NK-92 (cell line): ENCODE data around the gene ERBIN.
"Not testable (repeated sequence)": the region's sequence is repeated elsewhere in the genome, so short reads cannot be mapped to it uniquely, and the experiment has no call there.

Experiments used
- DNase-seq: peaks from one replicate; lab custom pipeline; 2025; ENCODE audit not compliant: unreplicated experiment; lab: John Stamatoyannopoulos, UW

Gene ERBIN, protein sequence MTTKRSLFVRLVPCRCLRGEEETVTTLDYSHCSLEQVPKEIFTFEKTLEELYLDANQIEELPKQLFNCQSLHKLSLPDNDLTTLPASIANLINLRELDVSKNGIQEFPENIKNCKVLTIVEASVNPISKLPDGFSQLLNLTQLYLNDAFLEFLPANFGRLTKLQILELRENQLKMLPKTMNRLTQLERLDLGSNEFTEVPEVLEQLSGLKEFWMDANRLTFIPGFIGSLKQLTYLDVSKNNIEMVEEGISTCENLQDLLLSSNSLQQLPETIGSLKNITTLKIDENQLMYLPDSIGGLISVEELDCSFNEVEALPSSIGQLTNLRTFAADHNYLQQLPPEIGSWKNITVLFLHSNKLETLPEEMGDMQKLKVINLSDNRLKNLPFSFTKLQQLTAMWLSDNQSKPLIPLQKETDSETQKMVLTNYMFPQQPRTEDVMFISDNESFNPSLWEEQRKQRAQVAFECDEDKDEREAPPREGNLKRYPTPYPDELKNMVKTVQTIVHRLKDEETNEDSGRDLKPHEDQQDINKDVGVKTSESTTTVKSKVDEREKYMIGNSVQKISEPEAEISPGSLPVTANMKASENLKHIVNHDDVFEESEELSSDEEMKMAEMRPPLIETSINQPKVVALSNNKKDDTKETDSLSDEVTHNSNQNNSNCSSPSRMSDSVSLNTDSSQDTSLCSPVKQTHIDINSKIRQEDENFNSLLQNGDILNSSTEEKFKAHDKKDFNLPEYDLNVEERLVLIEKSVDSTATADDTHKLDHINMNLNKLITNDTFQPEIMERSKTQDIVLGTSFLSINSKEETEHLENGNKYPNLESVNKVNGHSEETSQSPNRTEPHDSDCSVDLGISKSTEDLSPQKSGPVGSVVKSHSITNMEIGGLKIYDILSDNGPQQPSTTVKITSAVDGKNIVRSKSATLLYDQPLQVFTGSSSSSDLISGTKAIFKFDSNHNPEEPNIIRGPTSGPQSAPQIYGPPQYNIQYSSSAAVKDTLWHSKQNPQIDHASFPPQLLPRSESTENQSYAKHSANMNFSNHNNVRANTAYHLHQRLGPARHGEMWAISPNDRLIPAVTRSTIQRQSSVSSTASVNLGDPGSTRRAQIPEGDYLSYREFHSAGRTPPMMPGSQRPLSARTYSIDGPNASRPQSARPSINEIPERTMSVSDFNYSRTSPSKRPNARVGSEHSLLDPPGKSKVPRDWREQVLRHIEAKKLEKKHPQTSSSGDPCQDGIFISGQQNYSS (N-terminal part only)

DNA sequence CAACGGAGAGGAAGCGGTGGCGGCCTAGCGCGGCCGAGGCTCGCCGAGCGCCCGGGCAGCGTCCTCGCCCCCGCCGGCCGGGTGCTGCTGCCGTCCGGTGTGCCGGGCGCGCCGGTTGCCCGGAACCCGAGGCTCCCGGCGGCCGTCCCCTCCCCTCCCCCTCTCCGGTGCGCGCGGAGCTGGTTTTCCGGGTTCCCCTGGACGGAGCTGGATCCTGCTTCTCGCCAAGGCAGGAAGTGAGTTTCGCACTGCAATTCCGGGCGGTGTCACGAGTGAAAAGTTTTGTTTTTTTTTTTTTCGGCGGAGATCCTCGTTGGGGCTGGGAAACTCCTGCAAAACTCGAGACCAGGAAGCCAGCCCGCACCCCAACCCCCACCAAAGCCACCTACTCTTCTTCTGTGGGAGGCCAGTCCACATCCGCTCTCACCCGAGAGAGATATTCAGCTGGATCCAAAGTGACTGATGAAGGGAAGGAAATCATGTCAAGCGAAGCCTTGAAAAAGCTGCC is at the start of gene ERBIN:
Gene ERBIN (plus strand): TSS at position 300 of the 508 bp plus-strand sequence. CDS start 66,144 bp downstream, outside the sequence.
- no peak for DNase-seq

DNA sequence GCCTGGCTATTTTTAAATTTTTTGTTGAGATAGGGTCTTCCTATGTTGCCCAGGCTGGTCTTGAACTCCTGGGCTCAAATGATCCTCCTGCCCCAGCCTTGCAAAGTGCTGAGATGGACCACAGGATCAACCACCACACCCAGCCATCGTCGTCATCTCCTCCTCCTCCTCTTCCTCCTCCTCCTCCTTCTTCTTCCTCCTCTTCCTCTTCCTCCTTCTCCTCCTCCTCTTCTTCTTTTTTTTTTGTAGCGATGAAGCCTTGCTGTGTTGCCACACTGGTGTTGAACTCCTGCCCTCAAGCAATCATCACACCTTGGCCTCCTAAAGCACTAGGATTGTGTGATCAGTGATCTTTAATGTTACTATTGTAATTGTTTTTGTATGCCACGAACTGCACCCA is 49.4 kb upstream of the ERBIN start:
- no peak for DNase-seq

DNA sequence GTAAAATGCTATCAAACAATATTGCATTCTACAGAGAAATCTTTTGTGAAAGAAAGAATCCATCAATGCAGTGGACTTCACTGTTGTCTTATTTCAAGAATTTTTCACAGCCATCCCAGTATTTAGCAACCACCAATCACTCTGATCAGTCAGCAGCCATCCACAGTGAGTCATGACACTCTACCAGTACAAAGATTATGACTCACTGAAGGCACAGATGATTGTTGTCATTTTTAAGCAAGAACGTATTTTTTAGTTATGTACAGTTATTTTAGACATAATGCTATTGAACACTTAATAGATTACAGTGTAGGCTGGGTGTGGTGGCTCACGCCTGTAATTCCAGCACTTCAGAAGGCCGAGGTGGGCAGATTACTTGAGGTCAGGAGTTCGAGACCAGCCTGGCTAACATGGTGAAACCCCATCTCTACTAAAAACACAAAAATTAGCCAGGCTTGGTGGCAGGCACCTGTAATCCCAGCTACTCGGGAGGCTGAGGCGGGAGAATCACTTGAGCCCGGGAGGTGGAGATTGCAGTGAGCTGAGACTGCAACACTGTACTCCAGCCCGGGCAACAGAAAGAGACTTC is 46.6 kb upstream of the ERBIN start:
- not testable (repeated sequence) for DNase-seq

DNA sequence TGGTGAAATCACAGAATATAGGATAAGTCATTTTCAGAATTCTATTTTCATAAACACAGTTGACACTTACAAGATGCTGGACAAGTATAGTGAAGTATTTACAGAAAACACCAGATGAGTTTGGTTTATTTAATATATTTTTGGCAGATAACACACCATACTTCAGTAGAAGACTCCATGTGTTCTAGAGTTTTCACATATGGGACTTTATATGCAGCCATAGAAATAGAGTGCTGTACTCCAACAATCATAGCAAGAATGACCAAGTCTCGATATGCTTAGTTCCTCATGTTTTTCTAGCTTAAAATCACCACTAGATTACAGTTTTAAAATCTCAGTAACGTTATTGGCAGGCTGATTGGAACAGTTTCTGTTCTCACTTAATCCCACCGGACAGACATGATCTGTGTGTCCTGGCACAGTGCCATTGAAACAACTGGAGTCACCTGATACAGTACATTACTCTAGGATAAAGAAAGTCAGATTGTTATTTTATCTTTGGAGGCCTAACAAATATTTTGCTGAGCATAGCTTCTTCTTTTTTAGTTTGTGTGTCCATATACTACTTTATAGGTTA is 45.8 kb upstream of the ERBIN start:
- DNase-seq = no peak

GRCh38 chr5:65882278-65882677 is 44.1 kb upstream of the ERBIN start:
- DNase-seq = no peak

DNA sequence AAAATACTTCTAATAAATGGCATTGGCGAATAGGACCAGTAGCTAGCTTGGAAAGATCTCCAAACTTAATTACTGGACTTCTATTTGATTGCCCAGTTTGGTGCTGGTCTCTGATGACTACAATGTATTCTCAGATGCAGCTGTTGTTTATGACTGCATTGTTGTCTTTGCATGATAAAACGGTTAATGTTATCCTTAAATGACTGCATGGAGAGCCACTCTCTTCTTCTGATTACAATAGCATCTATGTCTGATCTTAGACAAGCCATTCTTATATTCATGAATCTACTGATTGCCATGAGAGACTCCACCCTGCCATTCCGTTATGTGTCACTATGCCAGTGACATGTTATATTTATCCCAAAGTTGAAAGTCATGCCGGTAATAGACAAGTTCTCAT is 42.9 kb upstream of the ERBIN start:
- no peak for DNase-seq

GRCh38 chr5:65886387-65886786 is 40.0 kb upstream of the ERBIN start:
- DNase-seq = no peak

DNA sequence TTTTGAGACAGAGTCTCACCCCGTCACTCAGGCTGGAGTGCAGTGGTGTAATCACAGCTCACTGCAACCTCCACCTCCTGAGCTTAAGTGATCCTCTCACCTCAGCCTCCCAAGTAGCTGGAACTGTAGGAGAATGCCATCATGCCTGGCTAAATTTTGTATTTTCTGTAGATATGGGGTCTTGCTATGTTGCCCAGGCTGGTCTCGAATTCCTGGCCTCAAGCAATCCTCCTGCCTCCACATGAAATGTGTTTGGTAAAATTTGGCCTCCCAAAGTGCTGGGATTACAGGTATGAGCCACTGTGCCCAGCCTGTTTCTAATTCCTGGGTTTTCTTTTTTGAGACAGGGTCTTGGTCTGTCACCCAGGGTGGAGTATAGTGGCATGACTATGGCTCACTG is 34.4 kb upstream of the ERBIN start:
- not testable (repeated sequence) for DNase-seq

- DNase-seq = no peak
Observed at GRCh38 chr5:65892801-65893200, 33.6 kb upstream of the ERBIN start.

DNA sequence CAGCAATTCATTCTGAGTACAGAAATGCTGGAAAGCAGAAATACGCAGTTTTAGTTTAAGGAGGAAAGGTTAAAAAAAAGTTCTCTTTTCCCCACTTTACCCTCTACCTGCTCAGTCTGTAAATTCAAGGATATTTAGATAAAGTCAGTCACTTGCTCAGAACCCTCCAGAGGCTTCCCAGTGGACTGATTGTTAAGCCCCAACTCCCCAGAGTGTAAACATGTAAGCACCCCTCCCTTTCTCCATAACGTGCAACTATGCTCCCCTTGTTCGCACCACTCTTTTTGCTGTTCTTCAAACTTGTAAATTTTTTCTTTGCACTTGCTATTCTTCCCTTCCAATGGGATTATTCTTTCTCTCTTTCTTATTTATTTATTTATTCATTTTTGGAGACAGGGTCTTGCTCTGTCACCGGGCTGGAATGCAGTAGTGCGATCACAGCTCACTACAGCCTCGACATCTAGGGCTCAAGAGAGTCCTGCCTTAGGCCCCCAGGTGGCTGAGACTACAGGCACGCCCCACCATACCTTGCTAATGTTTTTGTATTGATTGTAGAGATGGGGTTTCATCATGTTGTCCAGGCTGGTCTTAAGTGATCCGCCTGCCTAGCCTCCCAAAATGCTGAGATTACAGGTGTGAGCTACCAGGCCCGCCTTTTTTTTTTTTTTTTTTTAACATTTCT is 32.5 kb upstream of the ERBIN start:
- DNase-seq = no peak

GRCh38 chr5:65895891-65896290 is 30.5 kb upstream of the ERBIN start:
- DNase-seq = no peak

DNA sequence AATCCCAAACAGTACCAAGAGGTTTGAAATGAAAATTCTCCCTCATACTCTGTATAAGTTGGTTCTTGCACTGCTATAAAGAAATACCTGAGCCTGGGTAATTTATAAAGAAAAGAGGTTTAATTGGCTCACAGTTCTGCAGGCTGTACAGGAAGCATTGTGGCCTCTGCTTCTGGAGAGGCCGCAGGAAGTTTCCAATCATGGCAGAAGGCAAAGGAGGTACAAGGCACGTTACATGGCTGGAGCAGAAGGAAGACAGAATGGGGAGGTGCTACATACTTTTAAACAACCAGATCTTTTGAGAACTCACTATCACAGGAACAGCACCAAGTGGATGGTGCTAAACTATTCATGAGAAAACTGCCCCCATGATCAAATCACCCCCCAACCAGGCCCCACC is 25.6 kb upstream of the ERBIN start:
- no peak for DNase-seq

DNA sequence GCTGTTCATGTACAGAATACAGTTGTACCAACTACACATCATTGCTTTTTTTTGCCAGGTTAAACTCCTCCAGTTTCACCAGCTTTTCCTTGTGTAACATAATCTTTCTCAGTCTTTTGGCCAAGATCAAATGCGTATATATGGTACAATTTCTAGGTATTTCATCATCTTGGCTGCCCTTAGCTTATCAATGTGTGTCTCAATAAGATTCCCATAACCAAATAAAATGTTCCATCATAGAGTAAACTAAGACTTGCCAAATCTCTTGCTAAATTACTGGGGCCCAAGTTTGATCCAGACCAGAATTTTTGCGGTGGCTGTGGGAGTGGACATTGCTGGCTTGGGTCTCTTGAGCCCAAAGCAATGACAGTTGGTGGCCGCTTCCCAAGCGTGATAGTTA is 24.3 kb upstream of the ERBIN start:
- DNase-seq = no peak

DNA sequence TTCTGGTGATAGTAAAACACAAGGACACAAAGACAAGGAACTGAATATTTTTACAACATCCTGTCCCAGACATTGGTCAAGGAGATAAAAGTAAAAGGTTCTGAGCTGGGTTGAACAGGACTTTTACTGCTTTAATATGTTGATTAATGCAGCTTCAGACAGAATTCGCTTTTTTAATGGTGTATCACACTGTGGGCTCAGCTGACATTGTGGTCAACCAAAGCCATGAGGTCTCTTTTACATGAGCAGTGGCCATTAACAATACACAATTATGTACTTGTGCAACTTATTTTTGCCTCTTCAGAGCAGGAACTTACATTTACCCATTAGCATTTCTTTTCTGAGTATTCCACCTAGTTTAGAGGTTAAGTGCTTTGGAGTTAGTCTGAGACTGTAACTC is 22.8 kb upstream of the ERBIN start:
- DNase-seq = no peak

DNA sequence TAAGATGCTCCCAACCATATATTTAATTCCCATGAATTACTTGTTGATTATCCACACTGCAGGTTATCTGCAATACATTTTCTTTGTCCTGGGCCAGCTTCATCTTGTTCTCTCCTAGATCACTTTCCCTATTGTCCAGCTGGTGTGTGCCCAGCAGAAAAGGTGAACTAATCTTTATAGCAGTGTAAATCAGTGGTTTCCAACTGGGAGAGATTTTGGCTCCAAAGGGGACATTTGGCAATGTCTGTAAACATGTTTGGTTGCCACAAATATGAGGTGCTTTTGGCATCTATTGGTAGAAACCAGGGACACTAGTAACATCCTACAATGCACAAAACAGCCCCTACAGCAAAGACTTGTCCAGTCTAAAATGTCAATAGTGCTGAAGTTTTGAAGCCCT is 20.1 kb upstream of the ERBIN start:
- no peak for DNase-seq

- no peak for DNase-seq
Observed at GRCh38 chr5:65907135-65907534, 19.2 kb upstream of the ERBIN start.

GRCh38 chr5:65910711-65911110 is 15.7 kb upstream of the ERBIN start:
- DNase-seq = no peak

DNA sequence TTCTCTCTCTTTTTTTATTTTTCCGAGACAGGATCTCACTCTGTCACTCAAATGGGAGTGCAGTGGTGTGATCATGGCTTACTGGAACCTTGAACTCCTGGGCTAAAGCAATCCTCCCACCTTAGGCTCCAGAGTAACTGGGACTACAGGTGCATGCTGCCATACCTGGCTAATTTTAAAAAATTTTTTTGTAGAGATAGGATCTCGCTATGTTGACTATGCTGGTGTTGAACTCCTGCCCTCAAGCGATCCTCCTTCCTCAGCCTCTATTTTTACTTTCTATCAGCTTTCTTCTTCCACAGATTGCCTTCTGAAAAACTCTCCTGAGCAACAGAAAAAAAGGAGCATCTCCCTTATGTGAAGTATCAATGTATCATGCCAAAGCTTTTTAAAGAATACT is 14.1 kb upstream of the ERBIN start:
- DNase-seq = no peak

GRCh38 chr5:65913519-65913918 is 12.9 kb upstream of the ERBIN start:
- no peak for DNase-seq

DNA sequence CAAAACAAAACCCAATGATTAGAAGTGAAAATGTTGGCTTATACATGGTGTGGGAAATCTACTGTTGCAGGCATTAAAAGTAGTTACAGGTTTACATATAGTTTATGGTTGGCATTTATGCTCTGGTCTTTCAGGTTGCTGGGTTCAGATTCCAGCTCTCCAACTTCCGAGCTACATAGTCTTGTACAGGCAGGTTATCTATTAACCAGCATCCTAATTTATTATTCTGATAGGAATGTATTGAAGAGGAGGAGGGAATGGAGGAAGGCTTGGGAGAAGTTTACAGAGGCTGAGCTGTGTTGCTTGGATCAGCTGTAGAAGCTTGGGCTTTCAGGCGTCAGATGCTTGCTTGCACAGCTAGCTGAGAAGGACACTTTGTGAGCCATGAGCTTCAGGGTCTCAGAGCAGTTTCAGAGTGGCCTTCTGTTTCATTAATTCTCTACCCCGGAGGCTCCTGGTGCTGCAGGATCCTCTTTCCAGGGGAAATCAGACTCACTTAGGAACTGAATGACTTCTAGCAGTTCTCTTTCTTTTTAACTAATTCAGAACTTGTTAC is 11.7 kb upstream of the ERBIN start:
- no peak for DNase-seq
